Upper lobe of right lung (tissue), 1 donor: ENCODE results near the gene TMEM61. TPM values are rescaled to one million over a fixed set of nuclear protein-coding genes. Genes with fewer than 3 reads are reported as not detected.

ENCODE experiments used
- ATAC-seq: fragments of 200-7000 bp; cut with Tn5 transposase; one replicate; pipeline ENCODE4 v1.9.1; 2020; ENCODE audit warnings: mild to moderate bottlenecking, moderate library complexity
- DNase-seq: peaks from one replicate; pipeline ENCODE4 v3.0.0-alpha.2; 2020
- H3K27ac ChIP-seq: fragments of 200-600 bp; one replicate; pipeline ENCODE4 v1.8.0; 2022
- H3K27me3 ChIP-seq: fragments of 200-600 bp; one replicate; pipeline ENCODE4 v1.8.0; 2022; ENCODE audit warnings: mild to moderate bottlenecking
- H3K36me3 ChIP-seq: fragments of 200-600 bp; one replicate; pipeline ENCODE4 v1.8.0; 2022
- H3K4me1 ChIP-seq: fragments of 200-600 bp; one replicate; pipeline ENCODE4 v1.8.0; 2022
- H3K4me3 ChIP-seq: fragments of 200-600 bp; one replicate; pipeline ENCODE4 v1.8.0; 2022; ENCODE audit warnings: mild to moderate bottlenecking
- H3K9me3 ChIP-seq: fragments of 200-600 bp; one replicate; pipeline ENCODE4 v1.8.0; 2022
- CTCF ChIP-seq: fragments of 200-600 bp; IDR thresholded peaks from one replicate; pipeline ENCODE4 v1.8.0; 2022; ENCODE audit warnings: antibody characterized with exemption
- intact Hi-C: fragments of 100-400 bp; cut with DNase I; formaldehyde crosslinking; loops from one replicate; pipeline ENCODE4 v1.11.0; 2022
- total RNA-seq: library from RNA; stranded (reverse); fragmentation: NEBNext Ultra II Directional; extraction: Animal tissue kit (Norgen Biotek cat#: 25700); gene quantifications from one replicate; pipeline ENCODE4 v1.2.1, GENCODE V29; 2021
- donor health status: DM: no; HTN: yes; CAD: no; lungs with severe emphysema.

TMEM61 gene
- total RNA-seq, 1 donor from 2014 or later = 2.3 TPM

DNA sequence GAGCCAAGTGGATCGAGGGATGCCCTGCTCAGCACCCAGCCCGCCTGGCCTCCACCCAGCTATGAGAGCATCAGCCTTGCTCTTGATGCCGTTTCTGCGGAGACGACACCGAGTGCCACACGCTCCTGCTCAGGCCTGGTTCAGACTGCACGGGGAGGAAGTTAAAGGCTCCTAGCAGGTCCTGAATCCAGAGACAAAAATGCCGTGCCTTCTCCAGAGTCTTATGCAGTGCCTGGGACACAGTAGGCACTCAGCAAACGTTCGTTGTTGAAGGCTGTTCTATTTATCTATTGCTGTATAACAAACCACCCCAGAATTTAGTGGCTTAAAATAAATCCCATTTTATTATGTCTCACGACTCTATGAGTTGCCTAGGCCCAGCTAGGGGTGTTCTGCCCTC lies 11.5 kb downstream of the TMEM61 start:
- H3K9me3 ChIP-seq = no peaks in the 10 kb centered on the region
- no peak for TF ChIP-seq CTCF
- no peak for DNase-seq
- intact Hi-C loops = no loop called here
- no peaks in the 10 kb centered on the region for H3K36me3 ChIP-seq
- no peaks in the 10 kb centered on the region for H3K4me1 ChIP-seq
- peaks cover 19% of the 10 kb centered on the region for H3K27me3 ChIP-seq
- H3K4me3 ChIP-seq = no peak overlapping the region
- no peak for ATAC-seq
- H3K27ac ChIP-seq = no peak overlapping the region

DNA sequence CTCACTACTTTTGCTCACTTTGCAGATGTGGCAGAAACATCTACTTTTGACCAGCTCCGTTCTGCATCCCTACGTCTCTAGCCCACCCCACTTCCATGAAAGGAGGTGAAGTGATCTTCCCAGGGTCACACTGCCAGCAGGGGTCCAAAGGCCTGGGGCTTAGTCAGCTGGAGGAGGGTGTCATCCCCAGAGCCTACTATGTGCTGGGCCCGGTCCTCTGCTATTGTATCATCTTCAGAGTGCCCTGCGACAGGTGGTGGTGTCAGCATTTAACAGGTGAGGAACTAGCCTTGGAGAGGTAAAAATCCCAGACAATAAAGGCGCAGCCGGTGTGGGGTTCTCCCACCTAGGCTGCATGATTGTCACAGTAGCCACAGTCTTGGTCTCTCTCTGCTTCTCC lies 12.7 kb downstream of the TMEM61 start:
- no peaks in the 10 kb centered on the region for H3K36me3 ChIP-seq
- no peaks in the 10 kb centered on the region for H3K9me3 ChIP-seq
- intact Hi-C loops = no loop called here
- no peaks in the 10 kb centered on the region for H3K4me1 ChIP-seq
- no peak overlapping the region for H3K4me3 ChIP-seq
- DNase-seq (no peak), ATAC-seq (no peak)
- peaks cover 31% of the 10 kb centered on the region for H3K27me3 ChIP-seq
- no peak overlapping the region for H3K27ac ChIP-seq
- TF ChIP-seq CTCF = no peak

DNA sequence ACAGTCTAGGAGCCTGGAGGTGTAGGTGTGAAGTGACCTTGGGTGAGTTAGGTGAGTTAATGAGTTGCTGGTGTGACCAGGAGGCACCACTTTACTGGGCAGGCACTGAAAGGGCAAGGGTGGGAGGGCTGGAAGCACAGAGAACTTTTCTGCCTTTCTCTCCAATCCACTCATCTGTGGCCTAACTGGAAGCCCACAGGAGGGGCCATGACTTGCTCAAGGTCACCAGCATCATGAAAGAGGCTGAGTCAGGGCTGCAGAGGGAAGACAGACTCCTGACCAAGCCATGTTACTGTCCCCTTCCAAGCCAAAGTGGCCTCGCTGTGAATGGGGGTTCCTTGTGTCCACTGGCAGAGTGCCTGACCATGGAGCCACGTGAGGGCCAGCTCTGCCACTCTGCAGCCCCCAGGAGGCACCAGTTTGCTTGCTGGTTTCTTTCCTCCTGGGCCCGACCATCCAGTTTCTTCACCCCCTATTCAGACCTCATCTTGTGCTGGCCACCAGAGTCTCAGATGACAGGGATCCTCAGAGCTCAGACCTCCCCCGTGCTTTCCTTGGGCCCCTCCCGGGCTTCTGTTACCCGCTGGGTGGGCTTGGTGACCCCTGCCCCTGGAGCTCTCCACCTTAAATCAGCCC lies 14.0 kb downstream of the TMEM61 start:
- ATAC-seq = no peak
- no peaks in the 10 kb centered on the region for H3K9me3 ChIP-seq

GRCh38 chr1:54995013-54995760 lies 14.8 kb downstream of the TMEM61 start:
- H3K27ac ChIP-seq = no peak overlapping the region
- ATAC-seq (no peak), DNase-seq (no peak)
- intact Hi-C loops = loop anchor here (5.0 kb wide), 1 partner anchor 48 kb away; no protein-coding TSS in a partner anchor
- no peaks in the 10 kb centered on the region for H3K4me1 ChIP-seq
- H3K27me3 ChIP-seq = peaks cover 43% of the 10 kb centered on the region
- H3K9me3 ChIP-seq = no peaks in the 10 kb centered on the region
- no peak for TF ChIP-seq CTCF
- H3K4me3 ChIP-seq = no peak overlapping the region
- no peaks in the 10 kb centered on the region for H3K36me3 ChIP-seq

More for the DNA sequence above, 14.0 kb downstream of the TMEM61 start:
- intact Hi-C loops = no loop called here
- DNase-seq = no peak
- H3K27me3 ChIP-seq = peaks cover 42% of the 10 kb centered on the region
- no peak overlapping the region for H3K27ac ChIP-seq
- TF ChIP-seq CTCF = no peak
- H3K4me3 ChIP-seq = no peak overlapping the region
- H3K36me3 ChIP-seq = no peaks in the 10 kb centered on the region
- H3K4me1 ChIP-seq = no peaks in the 10 kb centered on the region

- peaks cover 48% of the 10 kb centered on the region for H3K27me3 ChIP-seq
- no peak for ATAC-seq
- TF ChIP-seq CTCF = no peak
- no peak overlapping the region for H3K4me3 ChIP-seq
- no peaks in the 10 kb centered on the region for H3K4me1 ChIP-seq
- intact Hi-C loops = loop anchor here (5.0 kb wide), 1 partner anchor 49 kb away; no protein-coding TSS in a partner anchor
- no peak overlapping the region for H3K27ac ChIP-seq
- H3K36me3 ChIP-seq = no peaks in the 10 kb centered on the region
- DNase-seq = no peak
- H3K9me3 ChIP-seq = no peaks in the 10 kb centered on the region
These were observed 15.4 kb downstream of the TMEM61 start for GRCh38 chr1:54995835-54996234.
